HepG2 (cell line): ENCODE measurements around the gene ANKRD55.

ENCODE experiments used
- CTCF ChIP-seq: sonication (generic); formaldehyde crosslinking; IDR thresholded peaks from 2 replicates; pipeline ENCODE4 v1.5.0; 2020; ENCODE audit warnings: mild to moderate bottlenecking, missing genetic modification reagents, moderate library complexity
- EP300 ChIP-seq, 3 experiments: sonication (generic) in 1 of 3; formaldehyde crosslinking in 1 of 3; IDR thresholded peaks; 2 replicates each; pipeline versions ENCODE4 v1.5.1 to v1.6.1; 2011 to 2020; ENCODE audit warnings: low read depth in 2 of 3, low read length in 2 of 3, borderline replicate concordance in 1 of 3, improper control_type of control experiment in 1 of 3, mild to moderate bottlenecking in 1 of 3, missing genetic modification reagents in 1 of 3, moderate library complexity in 1 of 3
- HCFC1 ChIP-seq: fragments of 150-350 bp; IDR thresholded peaks from 2 replicates; pipeline ENCODE4 v1.6.1; 2014; ENCODE audit warnings: low read depth, low read length
- HIVEP1 ChIP-seq: sonication (generic); formaldehyde crosslinking; IDR thresholded peaks from 2 replicates; pipeline ENCODE4 v1.4.0; 2020; ENCODE audit warnings: mild to moderate bottlenecking, missing genetic modification reagents
- SMAD1 ChIP-seq: sonication (generic); formaldehyde crosslinking; IDR thresholded peaks from 2 replicates; pipeline ENCODE4 v1.4.0; 2020; ENCODE audit warnings: missing genetic modification reagents, low read depth, mild to moderate bottlenecking, borderline replicate concordance
- SP1 ChIP-seq, 2 experiments: fragments of 450-650 bp in 1 of 2; sonication (generic) in 1 of 2; formaldehyde crosslinking in 1 of 2; IDR thresholded peaks; 2 replicates each; pipeline versions ENCODE4 v1.4.0 to v1.6.1; 2016 to 2020; ENCODE audit warnings: missing genetic modification reagents in 1 of 2
- TAF1 ChIP-seq: sonication (generic); formaldehyde crosslinking; IDR thresholded peaks from 2 replicates; pipeline ENCODE4 v1.4.0; 2020; ENCODE audit warnings: missing genetic modification reagents
- ZNF343 ChIP-seq: sonication (generic); formaldehyde crosslinking; IDR thresholded peaks from 2 replicates; pipeline ENCODE4 v1.4.0; 2020; ENCODE audit warnings: mild to moderate bottlenecking, missing genetic modification reagents
- ZNF530 ChIP-seq: sonication (generic); formaldehyde crosslinking; IDR thresholded peaks from 2 replicates; pipeline ENCODE4 v1.5.0; 2020; ENCODE audit warnings: low read depth, mild to moderate bottlenecking, missing genetic modification reagents
- ZNF703 ChIP-seq: sonication (generic); formaldehyde crosslinking; IDR thresholded peaks from 2 replicates; pipeline ENCODE4 v1.5.1; 2020; ENCODE audit warnings: missing genetic modification reagents, mild to moderate bottlenecking, moderate library complexity, borderline replicate concordance
- TF ChIP-seq, protein P1 (sequence below): sonication (generic); formaldehyde crosslinking; IDR thresholded peaks from 2 replicates; pipeline ENCODE4 v1.5.0; 2020; ENCODE audit warnings: missing genetic modification reagents
- TF ChIP-seq, protein P2 (sequence below): IDR thresholded peaks from 2 replicates; pipeline ENCODE4 v1.6.1; 2016; ENCODE audit warnings: missing compliant biosample characterization, missing genetic modification reagents, borderline replicate concordance
- TF ChIP-seq, protein P3 (sequence below): sonication (generic); formaldehyde crosslinking; IDR thresholded peaks from 2 replicates; pipeline ENCODE4 v1.8.1; 2022; ENCODE audit warnings: mild to moderate bottlenecking, missing genetic modification reagents
- TF ChIP-seq, protein P4 (sequence below): sonication (generic); formaldehyde crosslinking; IDR thresholded peaks from 2 replicates; pipeline ENCODE4 v1.5.0; 2020; ENCODE audit warnings: missing genetic modification reagents

- no peak for TF ChIP-seq HCFC1
- TF ChIP-seq TAF1, result no peak
- no peak for TF ChIP-seq HIVEP1 (CRISPR knock-in tag)
- no peak for TF ChIP-seq CTCF (CRISPR knock-in tag)
- TF ChIP-seq SMAD1 (CRISPR knock-in tag), result no peak
- TF ChIP-seq, protein P1, sequence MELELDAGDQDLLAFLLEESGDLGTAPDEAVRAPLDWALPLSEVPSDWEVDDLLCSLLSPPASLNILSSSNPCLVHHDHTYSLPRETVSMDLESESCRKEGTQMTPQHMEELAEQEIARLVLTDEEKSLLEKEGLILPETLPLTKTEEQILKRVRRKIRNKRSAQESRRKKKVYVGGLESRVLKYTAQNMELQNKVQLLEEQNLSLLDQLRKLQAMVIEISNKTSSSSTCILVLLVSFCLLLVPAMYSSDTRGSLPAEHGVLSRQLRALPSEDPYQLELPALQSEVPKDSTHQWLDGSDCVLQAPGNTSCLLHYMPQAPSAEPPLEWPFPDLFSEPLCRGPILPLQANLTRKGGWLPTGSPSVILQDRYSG, result no peak
- TF ChIP-seq, protein P2, sequence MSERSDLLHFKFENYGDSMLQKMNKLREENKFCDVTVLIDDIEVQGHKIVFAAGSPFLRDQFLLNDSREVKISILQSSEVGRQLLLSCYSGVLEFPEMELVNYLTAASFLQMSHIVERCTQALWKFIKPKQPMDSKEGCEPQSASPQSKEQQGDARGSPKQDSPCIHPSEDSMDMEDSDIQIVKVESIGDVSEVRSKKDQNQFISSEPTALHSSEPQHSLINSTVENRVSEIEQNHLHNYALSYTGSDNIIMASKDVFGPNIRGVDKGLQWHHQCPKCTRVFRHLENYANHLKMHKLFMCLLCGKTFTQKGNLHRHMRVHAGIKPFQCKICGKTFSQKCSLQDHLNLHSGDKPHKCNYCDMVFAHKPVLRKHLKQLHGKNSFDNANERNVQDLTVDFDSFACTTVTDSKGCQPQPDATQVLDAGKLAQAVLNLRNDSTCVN (CRISPR knock-in tag), result no peak
- no peak for TF ChIP-seq EP300 (IDR thresholded peaks at IDR 0.05; ENCODE audit: low read depth in 2 of 2, low read length in 2 of 2)
- TF ChIP-seq EP300 (CRISPR knock-in tag; IDR thresholded peaks at IDR 0.05; ENCODE audit: borderline replicate concordance), result no peak
- no peak for TF ChIP-seq ZNF343 (CRISPR knock-in tag)
- TF ChIP-seq ZNF530 (CRISPR knock-in tag), result no peak
- TF ChIP-seq, protein P3, sequence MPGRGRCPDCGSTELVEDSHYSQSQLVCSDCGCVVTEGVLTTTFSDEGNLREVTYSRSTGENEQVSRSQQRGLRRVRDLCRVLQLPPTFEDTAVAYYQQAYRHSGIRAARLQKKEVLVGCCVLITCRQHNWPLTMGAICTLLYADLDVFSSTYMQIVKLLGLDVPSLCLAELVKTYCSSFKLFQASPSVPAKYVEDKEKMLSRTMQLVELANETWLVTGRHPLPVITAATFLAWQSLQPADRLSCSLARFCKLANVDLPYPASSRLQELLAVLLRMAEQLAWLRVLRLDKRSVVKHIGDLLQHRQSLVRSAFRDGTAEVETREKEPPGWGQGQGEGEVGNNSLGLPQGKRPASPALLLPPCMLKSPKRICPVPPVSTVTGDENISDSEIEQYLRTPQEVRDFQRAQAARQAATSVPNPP (CRISPR knock-in tag), result no peak
- TF ChIP-seq ZNF703 (CRISPR knock-in tag), result no peak
- TF ChIP-seq, protein P4, sequence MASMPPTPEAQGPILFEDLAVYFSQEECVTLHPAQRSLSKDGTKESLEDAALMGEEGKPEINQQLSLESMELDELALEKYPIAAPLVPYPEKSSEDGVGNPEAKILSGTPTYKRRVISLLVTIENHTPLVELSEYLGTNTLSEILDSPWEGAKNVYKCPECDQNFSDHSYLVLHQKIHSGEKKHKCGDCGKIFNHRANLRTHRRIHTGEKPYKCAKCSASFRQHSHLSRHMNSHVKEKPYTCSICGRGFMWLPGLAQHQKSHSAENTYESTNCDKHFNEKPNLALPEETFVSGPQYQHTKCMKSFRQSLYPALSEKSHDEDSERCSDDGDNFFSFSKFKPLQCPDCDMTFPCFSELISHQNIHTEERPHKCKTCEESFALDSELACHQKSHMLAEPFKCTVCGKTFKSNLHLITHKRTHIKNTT, result no peak
- no peak for TF ChIP-seq SP1 (IDR thresholded peaks at IDR 0.05)
- TF ChIP-seq SP1 (CRISPR knock-in tag; IDR thresholded peaks at IDR 0.05), result no peak
These were observed 90.9 kb downstream of the ANKRD55 start for GRCh38 chr5:56142233-56142613.
